GM12878 (cell line): ENCODE results near the gene CMTR2. TPM values are rescaled to one million over a fixed set of nuclear protein-coding genes. Genes with fewer than 3 reads are reported as not detected.

Experiments used
- ATAC-seq: fragments of 200-7000 bp; cut with Tn5 transposase; 3 replicates; pipeline ENCODE4 v1.9.1; 2020; ENCODE audit warnings: mild to moderate bottlenecking, moderate library complexity
- BruUV-seq: library from RNA; stranded (reverse); fragments of 400-500 nt; replicated peaks from 2 replicates; lab custom pipeline; 2021; lab: Mats Ljungman, UMichigan
- CTCF ChIA-PET: fragments of 300-600 bp; sonication (Branson Sonifier 250); formaldehyde crosslinking; extraction: SDS; loops from one replicate; lab custom pipeline; 2021; ENCODE audit warnings: inconsistent platforms; lab: Yijun Ruan, JAX
- POLR2A ChIA-PET: fragments of 350-600 bp; formaldehyde crosslinking; extraction: SDS; loops from one replicate; lab custom pipeline; 2021; ENCODE audit warnings: inconsistent platforms; lab: Charles Lee
- RAD21 ChIA-PET: fragments of 300-600 bp; sonication (Branson Sonifier 250); formaldehyde crosslinking; loops from one replicate; lab custom pipeline; 2023; ENCODE audit warnings: antibody characterized with exemption; ENCODE audit not compliant: unreplicated experiment; lab: Charles Lee
- SMC1A ChIA-PET: fragments of 300-600 bp; sonication (Branson Sonifier 250); formaldehyde crosslinking; loops from one replicate; lab custom pipeline; 2023; ENCODE audit not compliant: unreplicated experiment, uncharacterized antibody; lab: Charles Lee
- DNase-seq: peaks from one replicate; pipeline ENCODE4 v3.0.0-alpha.2; 2011; ENCODE audit warnings: low read depth, low spot score
- FAIRE-seq: peaks from 3 replicates; lab custom pipeline; 2011; peaks lifted over from hg19 to GRCh38; lab: Jason Lieb, UNC
- H2AFZ ChIP-seq: 2 replicates; pipeline ENCODE4 v1.6.0; 2011; ENCODE audit warnings: low read depth, low read length, control low read depth; ENCODE audit not compliant: control insufficient read depth
- H3K27ac ChIP-seq: 2 replicates; pipeline ENCODE4 v1.5.1; 2011; ENCODE audit warnings: control low read depth; ENCODE audit not compliant: control insufficient read depth, insufficient read depth
- H3K27me3 ChIP-seq, 2 experiments: replicated peaks in 1 of 2; 2 replicates each; pipeline versions ENCODE4 v1.6.0 to v1.6.1; 2011; ENCODE audit warnings: low read length in 1 of 2; ENCODE audit not compliant: control insufficient read depth in 2 of 2, insufficient read depth in 2 of 2
- H3K36me3 ChIP-seq, 2 experiments: 2 replicates each; pipeline ENCODE4 v1.5.1; 2011; ENCODE audit warnings: low read length in 1 of 2; ENCODE audit not compliant: control insufficient read depth in 2 of 2, insufficient read depth in 2 of 2
- H3K4me1 ChIP-seq: 2 replicates; pipeline ENCODE4 v1.6.1; 2011; ENCODE audit warnings: mild to moderate bottlenecking, low read length, moderate library complexity, mixed read lengths; ENCODE audit not compliant: control insufficient read depth, insufficient read depth
- H3K4me2 ChIP-seq: 2 replicates; pipeline ENCODE4 v1.6.0; 2011; ENCODE audit warnings: control low read depth; ENCODE audit not compliant: control insufficient read depth, insufficient read depth
- H3K4me3 ChIP-seq: fragments of 200-600 bp; sonication (generic); 2 replicates; pipeline ENCODE4 v1.5.1; 2016
- H3K79me2 ChIP-seq: 2 replicates; pipeline ENCODE4 v1.6.0; 2011; ENCODE audit warnings: low read length; ENCODE audit not compliant: control insufficient read depth, insufficient read depth
- H3K9ac ChIP-seq: 2 replicates; pipeline ENCODE4 v1.8.0; 2011; ENCODE audit warnings: low read length, control low read depth, mixed read lengths; ENCODE audit not compliant: control insufficient read depth, insufficient read depth
- H3K9me3 ChIP-seq: replicated peaks from 3 replicates; pipeline ENCODE4 v1.5.1; 2011; ENCODE audit warnings: mild to moderate bottlenecking, low read length; ENCODE audit not compliant: control insufficient read depth, insufficient read depth
- H4K20me1 ChIP-seq: 2 replicates; pipeline ENCODE4 v1.6.0; 2011; ENCODE audit not compliant: control insufficient read depth, insufficient read depth
- BHLHE40 ChIP-seq, 2 experiments: fragments of 450-650 bp in 1 of 2; IDR thresholded peaks; 2 replicates each; pipeline ENCODE4 v1.6.1; 2011 to 2017; ENCODE audit warnings: low read depth in 2 of 2, borderline replicate concordance in 1 of 2, improper control_type of control experiment in 1 of 2, low read length in 1 of 2, mild to moderate bottlenecking in 1 of 2
- IKZF2 ChIP-seq, 2 experiments: fragments of 450-650 bp; IDR thresholded peaks; 2 replicates each; pipeline ENCODE4 v1.6.1; 2017; ENCODE audit warnings: mild to moderate bottlenecking in 2 of 2, moderate library complexity in 2 of 2
- KLF5 ChIP-seq: fragments of 450-650 bp; IDR thresholded peaks from 2 replicates; pipeline ENCODE4 v1.6.1; 2014; ENCODE audit warnings: mild to moderate bottlenecking; ENCODE audit not compliant: partially characterized antibody
- MEF2B ChIP-seq: fragments of 450-650 bp; IDR thresholded peaks from 2 replicates; pipeline ENCODE4 v1.6.1; 2018; ENCODE audit warnings: mild to moderate bottlenecking, moderate library complexity; ENCODE audit not compliant: partially characterized antibody, poor library complexity, severe bottlenecking
- NBN ChIP-seq: fragments of 450-650 bp; IDR thresholded peaks from 2 replicates; pipeline ENCODE4 v1.6.1; 2016
- POLR2A ChIP-seq: IDR thresholded peaks from 2 replicates; pipeline ENCODE4 v1.6.1; 2011; ENCODE audit warnings: low read depth, mild to moderate bottlenecking, low read length
- RAD51 ChIP-seq: fragments of 450-650 bp; IDR thresholded peaks from 2 replicates; pipeline ENCODE4 v1.6.1; 2016; ENCODE audit warnings: moderate library complexity, mild to moderate bottlenecking, inconsistent platforms
- RELA ChIP-seq: fragments of 450-650 bp; IDR thresholded peaks from 2 replicates; pipeline ENCODE4 v1.8.0; 2014; ENCODE audit warnings: borderline replicate concordance; ENCODE audit not compliant: partially characterized antibody
- SMAD1 ChIP-seq: fragments of 450-650 bp; IDR thresholded peaks from 2 replicates; pipeline ENCODE4 v1.6.1; 2018; ENCODE audit warnings: mild to moderate bottlenecking, low read depth; ENCODE audit not compliant: partially characterized antibody
- SMC3 ChIP-seq: IDR thresholded peaks from 2 replicates; pipeline ENCODE4 v1.6.1; 2011; ENCODE audit warnings: low read length, improper control_type of control experiment, borderline replicate concordance
- WGBS: methylation state at CpG from one replicate; pipeline ENCODE4 v1.1.6; 2016; ENCODE audit warnings: low lambda C conversion rate; ENCODE audit not compliant: insufficient replicate concordance, insufficient coverage; ENCODE audit errors: missing lambda C conversion rate; 5-methylcytosine and 5-hydroxymethylcytosine counted together
- in situ Hi-C: fragments of 300-500 bp; cut with MboI; formaldehyde crosslinking; loops from 9 replicates; pipeline ENCODE4 v1.14.3; 2018; ENCODE audit warnings: mixed read lengths
- intact Hi-C: fragments of 100-400 bp; cut with micrococcal nuclease; formaldehyde crosslinking; loops from one replicate; pipeline ENCODE4 v1.14.2; 2022; ENCODE audit not compliant: unreplicated experiment
- polyA plus RNA-seq, 11 experiments: library from polyadenylated mRNA; depleted of rRNA in 4 of 11; unstranded in 6 of 11; stranded (reverse) in 5 of 11; fragments of >200 nt; fragmentation: Nextera tagmentation in 4 of 11; fragmentation: Illumina TruSeq in 1 of 11; extraction: Ambion mirVana in 4 of 11; extraction: Trizol in 1 of 11; gene quantifications; 1 replicate in 1 of 11; 2 replicates in 10 of 11; pipeline versions ENCODE4 v1.2.1 to v1.2.3, GENCODE V29; 2011 to 2016; ENCODE audit warnings: inconsistent platforms in 2 of 11, missing spikeins in 2 of 11, low read depth in 1 of 11
- total RNA-seq, 4 experiments: library from RNA; depleted of rRNA in 3 of 4; stranded (reverse); fragments of >200 nt in 3 of 4; fragmentation: Illumina TruSeq in 1 of 4; extraction: Trizol in 1 of 4; gene quantifications; 2 replicates each; pipeline versions ENCODE4 v1.2.1 to v1.2.3, GENCODE V29; 2013 to 2021
- TF ChIP-seq, protein P1 (sequence below): fragments of 450-650 bp; IDR thresholded peaks from 2 replicates; pipeline ENCODE4 v1.6.1; 2016; ENCODE audit warnings: mild to moderate bottlenecking, moderate library complexity, borderline replicate concordance
- TF ChIP-seq, protein P2 (sequence below): IDR thresholded peaks from 2 replicates; pipeline ENCODE4 v1.6.1; 2012; ENCODE audit warnings: mild to moderate bottlenecking, low read depth, low read length

The CMTR2 gene
- total and polyA plus RNA-seq, 10 of the 15 experiments (the other 5 are each of a cell fraction or from before 2014, with no cell fraction given), result 6.5 to 37.0 (median 20.9) TPM

DNA sequence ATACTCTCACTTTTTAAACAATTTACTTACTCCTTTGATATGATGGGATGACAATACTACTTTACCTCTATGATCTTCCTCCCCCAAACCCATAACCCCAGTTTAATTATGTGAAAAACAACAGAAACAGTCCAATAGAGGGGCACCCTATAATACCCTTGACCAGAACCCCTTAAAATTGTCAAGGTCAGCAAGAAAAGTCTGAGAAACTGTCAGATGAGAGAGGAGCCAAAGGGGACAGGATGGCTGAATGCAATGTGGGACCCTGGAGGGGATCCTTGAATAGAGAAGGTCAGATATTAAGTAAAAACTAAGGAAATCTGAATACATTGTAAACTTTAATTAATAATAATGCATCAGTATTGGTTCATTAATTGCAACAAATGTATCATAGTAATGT, 42.9 kb downstream of the CMTR2 start:
- no peak for DNase-seq
- intact Hi-C loops (no loop called here), in situ Hi-C loops (no loop called here)
- SMC1A ChIA-PET, result no interaction called here
- Histone ChIP-seq H3K27me3 (no peaks in the 10 kb centered on the region; a peak in 1 of 4 replicates), H3K27ac (no peak overlapping the region), H2AFZ (no peak overlapping the region), H3K9ac (no peak overlapping the region), H3K4me2 (no peak overlapping the region), H4K20me1 (no peaks in the 10 kb centered on the region), H3K4me3 (no peak overlapping the region), H3K9me3 (no peaks in the 10 kb centered on the region), H3K36me3 (no peaks in the 10 kb centered on the region), H3K79me2 (no peaks in the 10 kb centered on the region), H3K4me1 (no peaks in the 10 kb centered on the region)
- CTCF ChIA-PET, result no interaction called here
- no peak for FAIRE-seq
- POLR2A ChIA-PET, result no interaction called here
- no peak for TF ChIP-seq SMC3
- TF ChIP-seq KLF5, result no peak
- no peak for TF ChIP-seq IKZF2 (IDR thresholded peaks at IDR 0.05)
- TF ChIP-seq BHLHE40 (IDR thresholded peaks at IDR 0.05; ENCODE audit: borderline replicate concordance in 1 of 2, low read depth in 2 of 2, low read length in 1 of 2), result no peak
- no peak for ATAC-seq
- BruUV-seq, result no TSS peak
- RAD21 ChIA-PET, result no interaction called here

DNA sequence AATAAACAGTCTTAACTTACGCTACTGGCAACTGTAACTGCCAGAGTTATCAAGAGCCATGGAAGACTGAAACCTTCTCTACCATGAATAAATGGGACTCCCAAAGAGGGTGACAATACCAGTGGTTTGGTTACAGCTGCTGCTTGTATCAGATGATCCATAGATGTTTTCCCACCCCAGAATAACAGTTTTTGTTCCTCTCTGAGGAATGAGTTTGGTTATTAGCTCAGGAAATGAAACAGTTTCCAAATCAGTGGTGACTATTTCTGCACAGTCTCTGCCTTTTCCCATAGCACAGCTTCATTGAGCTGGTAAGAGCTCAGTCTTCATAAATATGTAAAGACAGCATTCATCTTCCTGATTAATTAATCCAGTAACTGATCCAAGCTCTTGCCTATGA, 44.7 kb downstream of the CMTR2 start:
- in situ Hi-C loops, result no loop called here
- WGBS, result 25% methylated on average over 1 of the region's 1 CpG
- TF ChIP-seq SMAD1 (no peak), RELA (no peak), NBN (no peak), MEF2B (no peak), RAD51 (no peak), POLR2A (no peak)
- TF ChIP-seq, protein P1, sequence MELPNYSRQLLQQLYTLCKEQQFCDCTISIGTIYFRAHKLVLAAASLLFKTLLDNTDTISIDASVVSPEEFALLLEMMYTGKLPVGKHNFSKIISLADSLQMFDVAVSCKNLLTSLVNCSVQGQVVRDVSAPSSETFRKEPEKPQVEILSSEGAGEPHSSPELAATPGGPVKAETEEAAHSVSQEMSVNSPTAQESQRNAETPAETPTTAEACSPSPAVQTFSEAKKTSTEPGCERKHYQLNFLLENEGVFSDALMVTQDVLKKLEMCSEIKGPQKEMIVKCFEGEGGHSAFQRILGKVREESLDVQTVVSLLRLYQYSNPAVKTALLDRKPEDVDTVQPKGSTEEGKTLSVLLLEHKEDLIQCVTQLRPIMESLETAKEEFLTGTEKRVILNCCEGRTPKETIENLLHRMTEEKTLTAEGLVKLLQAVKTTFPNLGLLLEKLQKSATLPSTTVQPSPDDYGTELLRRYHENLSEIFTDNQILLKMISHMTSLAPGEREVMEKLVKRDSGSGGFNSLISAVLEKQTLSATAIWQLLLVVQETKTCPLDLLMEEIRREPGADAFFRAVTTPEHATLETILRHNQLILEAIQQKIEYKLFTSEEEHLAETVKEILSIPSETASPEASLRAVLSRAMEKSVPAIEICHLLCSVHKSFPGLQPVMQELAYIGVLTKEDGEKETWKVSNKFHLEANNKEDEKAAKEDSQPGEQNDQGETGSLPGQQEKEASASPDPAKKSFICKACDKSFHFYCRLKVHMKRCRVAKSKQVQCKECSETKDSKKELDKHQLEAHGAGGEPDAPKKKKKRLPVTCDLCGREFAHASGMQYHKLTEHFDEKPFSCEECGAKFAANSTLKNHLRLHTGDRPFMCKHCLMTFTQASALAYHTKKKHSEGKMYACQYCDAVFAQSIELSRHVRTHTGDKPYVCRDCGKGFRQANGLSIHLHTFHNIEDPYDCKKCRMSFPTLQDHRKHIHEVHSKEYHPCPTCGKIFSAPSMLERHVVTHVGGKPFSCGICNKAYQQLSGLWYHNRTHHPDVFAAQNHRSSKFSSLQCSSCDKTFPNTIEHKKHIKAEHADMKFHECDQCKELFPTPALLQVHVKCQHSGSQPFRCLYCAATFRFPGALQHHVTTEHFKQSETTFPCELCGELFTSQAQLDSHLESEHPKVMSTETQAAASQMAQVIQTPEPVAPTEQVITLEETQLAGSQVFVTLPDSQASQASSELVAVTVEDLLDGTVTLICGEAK, result no peak
- TF ChIP-seq, protein P2, sequence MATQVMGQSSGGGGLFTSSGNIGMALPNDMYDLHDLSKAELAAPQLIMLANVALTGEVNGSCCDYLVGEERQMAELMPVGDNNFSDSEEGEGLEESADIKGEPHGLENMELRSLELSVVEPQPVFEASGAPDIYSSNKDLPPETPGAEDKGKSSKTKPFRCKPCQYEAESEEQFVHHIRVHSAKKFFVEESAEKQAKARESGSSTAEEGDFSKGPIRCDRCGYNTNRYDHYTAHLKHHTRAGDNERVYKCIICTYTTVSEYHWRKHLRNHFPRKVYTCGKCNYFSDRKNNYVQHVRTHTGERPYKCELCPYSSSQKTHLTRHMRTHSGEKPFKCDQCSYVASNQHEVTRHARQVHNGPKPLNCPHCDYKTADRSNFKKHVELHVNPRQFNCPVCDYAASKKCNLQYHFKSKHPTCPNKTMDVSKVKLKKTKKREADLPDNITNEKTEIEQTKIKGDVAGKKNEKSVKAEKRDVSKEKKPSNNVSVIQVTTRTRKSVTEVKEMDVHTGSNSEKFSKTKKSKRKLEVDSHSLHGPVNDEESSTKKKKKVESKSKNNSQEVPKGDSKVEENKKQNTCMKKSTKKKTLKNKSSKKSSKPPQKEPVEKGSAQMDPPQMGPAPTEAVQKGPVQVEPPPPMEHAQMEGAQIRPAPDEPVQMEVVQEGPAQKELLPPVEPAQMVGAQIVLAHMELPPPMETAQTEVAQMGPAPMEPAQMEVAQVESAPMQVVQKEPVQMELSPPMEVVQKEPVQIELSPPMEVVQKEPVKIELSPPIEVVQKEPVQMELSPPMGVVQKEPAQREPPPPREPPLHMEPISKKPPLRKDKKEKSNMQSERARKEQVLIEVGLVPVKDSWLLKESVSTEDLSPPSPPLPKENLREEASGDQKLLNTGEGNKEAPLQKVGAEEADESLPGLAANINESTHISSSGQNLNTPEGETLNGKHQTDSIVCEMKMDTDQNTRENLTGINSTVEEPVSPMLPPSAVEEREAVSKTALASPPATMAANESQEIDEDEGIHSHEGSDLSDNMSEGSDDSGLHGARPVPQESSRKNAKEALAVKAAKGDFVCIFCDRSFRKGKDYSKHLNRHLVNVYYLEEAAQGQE, result no peak

More for the DNA sequence above, 44.7 kb downstream of the CMTR2 start:
- Histone ChIP-seq H3K4me3 (no peak overlapping the region), H4K20me1 (no peaks in the 10 kb centered on the region), H3K27me3 (no peaks in the 10 kb centered on the region; a peak in 1 of 4 replicates), H3K9ac (no peak overlapping the region), H2AFZ (no peak overlapping the region), H3K27ac (no peak overlapping the region), H3K79me2 (no peaks in the 10 kb centered on the region), H3K9me3 (no peaks in the 10 kb centered on the region), H3K4me1 (no peaks in the 10 kb centered on the region), H3K4me2 (no peak overlapping the region), H3K36me3 (no peaks in the 10 kb centered on the region)
- FAIRE-seq, result no peak
- ChIA-PET POLR2A (no interaction called here), RAD21 (no interaction called here), SMC1A (no interaction called here), CTCF (no interaction called here)
- intact Hi-C loops, result no loop called here
- no peak for ATAC-seq
- DNase-seq, result no peak
- BruUV-seq, result no TSS peak
